ENCODE data around the gene RAB27B.
"Not testable (repeated sequence)": the region's sequence is repeated elsewhere in the genome, so short reads cannot be mapped to it uniquely, and the experiment has no call there.

Gene RAB27B

DNA sequence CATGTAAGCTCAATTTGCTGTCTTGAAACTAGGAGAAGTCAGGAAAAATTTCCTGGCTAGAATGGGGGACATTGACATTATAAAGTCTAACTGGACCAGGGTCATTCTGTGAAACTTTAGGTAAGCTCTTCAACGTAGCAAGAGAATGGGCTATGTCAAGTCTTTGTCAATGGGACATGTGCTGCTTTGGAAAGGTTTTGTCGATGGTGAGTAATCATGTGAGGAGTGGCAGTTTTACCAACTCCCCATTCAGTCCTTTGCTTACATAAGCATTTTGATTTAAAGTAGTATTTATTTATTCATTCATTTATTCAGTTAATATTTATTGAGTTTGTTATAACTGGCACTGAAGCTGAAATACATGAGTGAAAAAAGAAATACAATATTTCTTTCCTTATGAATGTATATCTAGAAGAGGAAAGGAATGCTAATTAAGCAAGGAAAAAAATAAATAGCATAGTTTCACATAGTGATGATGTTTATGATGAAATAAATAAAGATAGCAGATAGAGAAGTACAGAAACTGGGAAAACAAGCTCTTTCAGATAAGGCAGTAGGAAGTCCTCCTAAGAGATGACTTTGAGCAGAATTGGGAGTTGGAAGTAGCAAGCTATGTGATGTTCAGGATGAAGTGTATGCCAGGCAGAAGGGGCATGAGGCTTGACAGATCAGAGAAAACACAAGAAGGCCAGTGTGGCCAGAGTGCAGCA is 25.4 kb upstream of the RAB27B start:
- H2AFZ ChIP-seq (ENCODE audit: low read depth, low read length), result no peak overlapping the region
- no peaks in the 10 kb centered on the region for H3K36me3 ChIP-seq (ENCODE audit: insufficient read depth, low read length)
- no peaks in the 10 kb centered on the region for H3K4me1 ChIP-seq (ENCODE audit: insufficient read depth, low read length)
- no peaks in the 10 kb centered on the region for H3K27me3 ChIP-seq (ENCODE audit: insufficient read depth, low read length)
- no peak overlapping the region for H3K4me3 ChIP-seq (ENCODE audit: low read length)
- H3K9me3 ChIP-seq (ENCODE audit: low read length), result no peaks in the 10 kb centered on the region

- Histone ChIP-seq H3K36me3 (ENCODE audit: insufficient read depth, low read length) (no peaks in the 10 kb centered on the region), H3K27me3 (ENCODE audit: insufficient read depth, low read length) (no peaks in the 10 kb centered on the region), H3K4me3 (ENCODE audit: low read length) (no peak overlapping the region), H3K9me3 (ENCODE audit: low read length) (no peaks in the 10 kb centered on the region), H3K4me1 (ENCODE audit: insufficient read depth, low read length) (no peaks in the 10 kb centered on the region), H2AFZ (ENCODE audit: low read depth, low read length) (no peak overlapping the region)
These were observed 22.5 kb upstream of the RAB27B start for GRCh38 chr18:54805571-54806334.

- H3K36me3 ChIP-seq (ENCODE audit: insufficient read depth, low read length), result no peaks in the 10 kb centered on the region
- no peaks in the 10 kb centered on the region for H3K4me1 ChIP-seq (ENCODE audit: insufficient read depth, low read length)
- H3K9me3 ChIP-seq (ENCODE audit: low read length), result no peaks in the 10 kb centered on the region
- no peak overlapping the region for H2AFZ ChIP-seq (ENCODE audit: low read depth, low read length)
- no peak overlapping the region for H3K4me3 ChIP-seq (ENCODE audit: low read length)
- no peaks in the 10 kb centered on the region for H3K27me3 ChIP-seq (ENCODE audit: insufficient read depth, low read length)
These were observed 21.8 kb upstream of the RAB27B start for GRCh38 chr18:54806526-54806925.

DNA sequence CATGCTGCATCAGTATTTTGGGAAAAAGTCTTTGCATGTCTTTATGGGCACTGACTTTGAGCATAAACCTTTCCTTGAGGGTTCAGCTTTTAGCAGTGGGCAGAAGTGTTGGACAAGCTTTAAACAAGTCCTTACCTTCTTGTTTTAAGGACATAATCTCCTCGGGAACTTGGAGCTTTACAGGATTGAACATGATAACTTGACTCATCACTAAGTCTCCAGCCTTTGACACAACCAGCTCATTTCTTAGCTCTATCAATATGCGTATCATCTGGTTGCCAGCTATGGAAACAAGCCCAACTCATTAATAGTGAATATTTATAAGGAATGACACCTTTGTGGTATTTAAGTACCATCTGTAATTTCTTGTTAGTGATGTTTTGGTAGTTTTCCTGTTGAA is 21.0 kb upstream of the RAB27B start:
- H3K36me3 ChIP-seq (ENCODE audit: insufficient read depth, low read length), result no peaks in the 10 kb centered on the region
- no peaks in the 10 kb centered on the region for H3K9me3 ChIP-seq (ENCODE audit: low read length)
- H3K4me1 ChIP-seq (ENCODE audit: insufficient read depth, low read length), result no peaks in the 10 kb centered on the region
- H3K4me3 ChIP-seq (ENCODE audit: low read length), result no peak overlapping the region
- no peak overlapping the region for H2AFZ ChIP-seq (ENCODE audit: low read depth, low read length)
- H3K27me3 ChIP-seq (ENCODE audit: insufficient read depth, low read length), result no peaks in the 10 kb centered on the region

DNA sequence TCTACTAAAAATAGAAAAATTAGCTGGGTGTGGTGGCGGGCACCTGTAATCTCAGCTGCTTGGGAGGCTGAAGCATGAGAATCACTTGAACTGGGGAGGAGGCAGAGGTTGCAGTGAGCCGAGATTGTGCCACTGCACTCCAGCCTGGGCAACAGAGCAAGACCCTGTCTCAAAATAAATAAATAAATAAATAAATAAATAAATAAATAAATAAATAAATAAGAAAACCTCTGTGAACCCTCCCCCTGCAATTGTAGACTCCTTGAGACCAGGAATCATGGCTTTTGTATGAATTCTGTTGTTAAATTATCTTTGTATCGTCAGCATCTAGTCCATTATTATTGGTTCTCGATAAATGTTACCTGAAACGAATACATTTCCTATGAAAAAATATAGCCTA is 17.6 kb upstream of the RAB27B start:
- H3K27me3 ChIP-seq (ENCODE audit: insufficient read depth, low read length); H3K36me3 ChIP-seq (ENCODE audit: insufficient read depth, low read length); H3K4me3 ChIP-seq (ENCODE audit: low read length); H2AFZ ChIP-seq (ENCODE audit: low read depth, low read length); H3K4me1 ChIP-seq (ENCODE audit: insufficient read depth, low read length); H3K9me3 ChIP-seq (ENCODE audit: low read length): not testable (repeated sequence)

DNA sequence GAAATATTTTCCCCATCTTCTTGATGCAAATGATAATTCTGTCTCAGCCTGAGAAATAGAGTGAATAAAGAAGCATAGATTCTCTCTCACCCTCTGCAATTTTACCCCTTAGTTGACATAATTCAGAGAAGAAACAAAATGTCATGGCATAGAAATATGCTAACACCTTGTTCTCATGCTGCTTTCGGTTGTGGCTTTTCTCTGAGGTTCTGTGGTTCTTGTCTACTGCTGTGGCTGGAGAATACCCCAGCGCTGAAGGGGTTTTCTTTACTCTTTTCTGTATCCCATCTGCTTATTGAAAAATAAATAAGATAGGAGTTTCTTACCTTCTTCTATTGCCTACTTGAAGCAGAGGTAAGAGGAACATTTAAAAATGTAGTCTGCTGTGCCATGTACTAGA is 15.4 kb upstream of the RAB27B start:
- H3K27me3 ChIP-seq (ENCODE audit: insufficient read depth, low read length), result no peaks in the 10 kb centered on the region
- no peaks in the 10 kb centered on the region for H3K4me1 ChIP-seq (ENCODE audit: insufficient read depth, low read length)
- no peaks in the 10 kb centered on the region for H3K36me3 ChIP-seq (ENCODE audit: insufficient read depth, low read length)
- no peaks in the 10 kb centered on the region for H3K9me3 ChIP-seq (ENCODE audit: low read length)
- no peak overlapping the region for H3K4me3 ChIP-seq (ENCODE audit: low read length)
- no peak overlapping the region for H2AFZ ChIP-seq (ENCODE audit: low read depth, low read length)

GRCh38 chr18:54813305-54813704 is 15.0 kb upstream of the RAB27B start:
- H2AFZ ChIP-seq (ENCODE audit: low read depth, low read length), result no peak overlapping the region
- no peaks in the 10 kb centered on the region for H3K9me3 ChIP-seq (ENCODE audit: low read length)
- no peak overlapping the region for H3K4me3 ChIP-seq (ENCODE audit: low read length)
- H3K27me3 ChIP-seq (ENCODE audit: insufficient read depth, low read length), result no peaks in the 10 kb centered on the region
- H3K36me3 ChIP-seq (ENCODE audit: insufficient read depth, low read length), result no peaks in the 10 kb centered on the region
- H3K4me1 ChIP-seq (ENCODE audit: insufficient read depth, low read length), result no peaks in the 10 kb centered on the region

GRCh38 chr18:54813977-54814565 is 14.2 kb upstream of the RAB27B start:
- Histone ChIP-seq H3K4me3 (ENCODE audit: low read length) (no peak overlapping the region), H3K36me3 (ENCODE audit: insufficient read depth, low read length) (no peaks in the 10 kb centered on the region), H3K9me3 (ENCODE audit: low read length) (no peaks in the 10 kb centered on the region), H3K27me3 (ENCODE audit: insufficient read depth, low read length) (no peaks in the 10 kb centered on the region), H3K4me1 (ENCODE audit: insufficient read depth, low read length) (no peaks in the 10 kb centered on the region), H2AFZ (ENCODE audit: low read depth, low read length) (no peak overlapping the region)

GRCh38 chr18:54815086-54815485 is 13.2 kb upstream of the RAB27B start:
- H3K4me1 ChIP-seq (ENCODE audit: insufficient read depth, low read length), result no peaks in the 10 kb centered on the region
- H3K27me3 ChIP-seq (ENCODE audit: insufficient read depth, low read length), result no peaks in the 10 kb centered on the region
- H3K9me3 ChIP-seq (ENCODE audit: low read length), result no peaks in the 10 kb centered on the region
- H3K4me3 ChIP-seq (ENCODE audit: low read length), result no peak overlapping the region
- no peaks in the 10 kb centered on the region for H3K36me3 ChIP-seq (ENCODE audit: insufficient read depth, low read length)
- H2AFZ ChIP-seq (ENCODE audit: low read depth, low read length), result no peak overlapping the region

GRCh38 chr18:54820785-54821275 is 7.4 kb upstream of the RAB27B start:
- not testable (repeated sequence) for H3K9me3 ChIP-seq (ENCODE audit: low read length)

DNA sequence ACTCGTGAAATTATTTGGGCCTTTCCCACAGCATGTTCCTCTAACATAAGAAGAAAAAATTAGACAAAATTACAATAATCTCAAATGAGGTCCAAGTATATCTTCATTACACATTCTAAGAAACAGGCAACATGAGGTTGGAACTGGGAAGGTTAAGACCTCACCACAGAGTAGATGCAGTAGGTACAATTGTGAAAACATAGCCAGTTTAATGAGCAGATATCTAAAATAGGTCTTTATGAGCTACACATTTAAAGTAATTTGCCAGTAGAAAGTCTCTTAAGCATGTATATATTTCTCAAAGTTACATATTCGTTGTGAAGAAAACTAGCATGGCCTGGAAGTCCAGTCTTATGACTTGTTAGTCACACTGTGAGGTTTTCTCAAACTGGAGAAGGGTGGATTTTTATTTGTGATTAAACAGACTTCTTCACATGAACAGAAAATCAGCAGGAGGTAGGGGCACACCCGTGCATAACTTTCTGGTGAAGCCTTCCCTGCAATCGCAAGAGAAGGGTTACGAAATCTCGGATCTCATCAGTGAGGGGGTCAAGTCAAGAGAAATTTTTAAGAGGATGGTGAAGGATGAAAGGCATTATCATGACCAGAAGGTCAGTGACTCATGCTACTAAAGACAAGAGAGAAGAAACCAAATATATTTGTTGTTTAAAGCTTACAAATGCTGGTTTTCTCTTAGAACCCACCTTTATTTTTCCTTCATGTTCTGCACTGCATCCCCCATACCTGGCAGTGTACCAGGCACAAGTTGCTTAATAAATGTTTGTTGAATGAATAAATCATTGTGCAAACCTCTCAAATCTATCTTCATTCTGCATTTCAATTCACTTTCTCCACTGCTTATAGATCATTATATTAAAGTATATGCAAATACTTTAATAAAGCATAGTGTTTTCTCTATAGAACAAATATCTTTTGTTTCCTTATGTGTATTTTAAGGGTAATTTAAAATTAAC is 5.1 kb upstream of the RAB27B start:
- H3K27me3 ChIP-seq (ENCODE audit: insufficient read depth, low read length), result peaks cover 11% of the 10 kb centered on the region
- H3K4me3 ChIP-seq (ENCODE audit: low read length), result no peak overlapping the region
- no peak overlapping the region for H2AFZ ChIP-seq (ENCODE audit: low read depth, low read length)
- H3K36me3 ChIP-seq (ENCODE audit: insufficient read depth, low read length), result no peaks in the 10 kb centered on the region
- H3K4me1 ChIP-seq (ENCODE audit: insufficient read depth, low read length), result peaks cover 3% of the 10 kb centered on the region
- no peaks in the 10 kb centered on the region for H3K9me3 ChIP-seq (ENCODE audit: low read length)

More at GRCh38 chr18:54820785-54821275, 7.4 kb upstream of the RAB27B start:
- not testable (repeated sequence) for H3K4me3 ChIP-seq (ENCODE audit: low read length); H3K36me3 ChIP-seq (ENCODE audit: insufficient read depth, low read length); H2AFZ ChIP-seq (ENCODE audit: low read depth, low read length); H3K27me3 ChIP-seq (ENCODE audit: insufficient read depth, low read length); H3K4me1 ChIP-seq (ENCODE audit: insufficient read depth, low read length)

- H3K9me3 ChIP-seq (ENCODE audit: low read length), result no peaks in the 10 kb centered on the region
- no peak overlapping the region for H3K4me3 ChIP-seq (ENCODE audit: low read length)
- H2AFZ ChIP-seq (ENCODE audit: low read depth, low read length), result no peak overlapping the region
- H3K4me1 ChIP-seq (ENCODE audit: insufficient read depth, low read length), result peaks cover 9% of the 10 kb centered on the region
- peaks cover 17% of the 10 kb centered on the region for H3K27me3 ChIP-seq (ENCODE audit: insufficient read depth, low read length)
- no peaks in the 10 kb centered on the region for H3K36me3 ChIP-seq (ENCODE audit: insufficient read depth, low read length)
These were observed 3.5 kb upstream of the RAB27B start for GRCh38 chr18:54824761-54825160.
